Spleen (tissue), 7 donors: ENCODE results near the gene PLAU.

ENCODE experiments used
- CTCF ChIP-seq, 11 experiments: fragments of 200-600 bp in 7 of 11; fragments of 450-650 bp in 4 of 11; sonication (generic) in 4 of 11; IDR thresholded peaks in 8 of 11; conservative IDR thresholded peaks in 3 of 11; 1 replicate in 7 of 11; 2 replicates in 4 of 11; pipeline versions ENCODE4 v1.4.0 to v1.8.0; 2016 to 2021; ENCODE audit warnings: antibody characterized with exemption in 11 of 11, inconsistent platforms in 4 of 11, mild to moderate bottlenecking in 1 of 11
- POLR2A ChIP-seq, 3 donors: fragments of 450-650 bp; IDR thresholded peaks; one replicate each; pipeline ENCODE4 v1.5.1; 2017; ENCODE audit warnings: antibody characterized with exemption in 3 of 3, mild to moderate bottlenecking in 1 of 3
- POLR2AphosphoS5 ChIP-seq, 3 donors: sonication (generic); formaldehyde crosslinking; IDR thresholded peaks; one replicate each; pipeline ENCODE4 v1.5.1; 2017; ENCODE audit warnings: antibody characterized with exemption in 3 of 3
- donor health status: DM: no; HTN: no; CAD: no; lungs with moderate emphysema.
- donor health status: DM: no; HTN: no; CAD: no.
- donor health status: DM: no; HTN: no; CAD: no.

- no peak for TF ChIP-seq POLR2A (IDR thresholded peaks at IDR 0.05)
- TF ChIP-seq CTCF (IDR thresholded peaks at IDR 0.05 in 8 of 11, conservative IDR thresholded peaks at IDR 0.05 in 3 of 11) = no peak
- no peak for TF ChIP-seq POLR2AphosphoS5 (IDR thresholded peaks at IDR 0.05)
Observed at GRCh38 chr10:73967022-73967429, 56.1 kb downstream of the PLAU start.
